Skin of body (tissue), 2 donors: Measurements from ENCODE around the gene PAX9. TPM values are rescaled to one million over a fixed set of nuclear protein-coding genes. Genes with fewer than 3 reads are reported as not detected.

ENCODE experiments used
- DNase-seq: peaks from one replicate; lab custom pipeline; 2025; lab: John Stamatoyannopoulos, UW
- total RNA-seq: library from RNA; depleted of rRNA; stranded (reverse); fragments of >200 nt; gene quantifications from one replicate; pipeline ENCODE4 v1.2.3, GENCODE V29; 2014

The PAX9 gene
- total RNA-seq, 1 donor from 2014 or later = 2.8 TPM

DNA sequence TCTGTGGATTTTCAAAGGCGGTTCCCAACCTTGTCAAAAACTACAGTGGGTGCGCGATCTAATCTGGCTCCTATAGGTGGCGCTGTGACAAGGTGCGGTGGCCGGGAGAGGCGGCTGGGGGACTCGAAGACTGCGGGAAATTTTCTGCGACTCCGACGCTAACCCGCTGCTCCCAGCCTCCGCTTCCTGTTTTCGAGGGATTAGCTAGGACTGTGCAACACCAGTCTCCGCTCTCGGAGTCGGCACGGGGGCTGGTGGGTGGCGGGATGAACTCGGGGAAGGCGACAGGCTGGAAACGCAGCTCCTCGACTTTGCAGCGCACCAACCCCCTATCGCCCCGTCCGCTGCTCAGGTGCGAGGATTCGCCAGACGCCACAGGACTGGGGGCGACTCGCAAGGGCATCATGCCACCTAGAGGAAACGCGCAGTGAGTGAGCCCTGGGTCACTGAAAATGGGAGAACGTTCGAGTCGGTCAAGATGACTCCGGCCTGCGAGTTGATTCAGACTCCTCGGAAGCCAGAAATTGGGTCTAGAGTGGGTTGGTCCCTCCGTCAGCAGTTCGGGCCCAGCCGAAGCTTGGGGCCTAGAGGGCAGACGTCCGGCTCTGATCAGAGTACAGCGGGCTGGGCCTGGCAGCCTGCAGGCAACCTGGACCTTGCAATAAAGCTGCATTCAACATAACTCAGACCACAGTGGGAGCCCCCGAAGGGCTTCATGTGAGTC is 5.5 kb upstream of the PAX9 start:
- no peak for DNase-seq

DNA sequence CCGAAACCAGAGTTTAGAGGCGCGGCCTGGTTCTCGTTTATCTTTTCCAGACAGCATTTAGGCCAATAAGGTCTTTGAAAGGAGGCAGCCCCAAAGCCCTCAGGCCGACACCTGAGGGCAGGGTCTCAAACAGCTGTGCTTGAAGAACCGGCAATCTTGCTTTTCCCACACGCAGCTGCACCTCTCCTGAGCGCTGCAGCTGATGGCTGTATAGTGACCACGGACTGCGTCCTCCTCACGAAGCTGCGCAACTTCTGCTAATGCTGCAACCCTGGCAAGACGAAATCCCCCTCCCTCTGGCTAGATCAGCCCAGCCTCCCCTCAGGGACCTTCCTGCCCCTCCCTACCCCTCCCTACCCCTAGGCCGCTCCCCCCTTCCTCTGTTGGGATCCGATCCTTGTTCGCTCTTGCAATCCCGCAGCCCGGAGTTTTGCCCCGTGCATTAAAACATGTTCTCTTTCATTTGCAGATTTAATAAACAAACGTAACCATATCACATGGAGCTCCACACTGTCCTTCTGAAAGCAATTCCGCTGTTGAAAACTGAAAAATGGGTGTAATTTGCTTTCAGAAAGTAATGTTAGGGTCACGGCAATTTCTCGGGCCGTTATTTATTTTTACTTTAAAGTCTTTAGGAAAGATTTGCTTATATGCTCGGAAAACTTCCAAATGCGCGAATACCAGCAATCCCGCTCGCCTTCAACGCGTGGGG is 4.8 kb upstream of the PAX9 start:
- no peak for DNase-seq

DNA sequence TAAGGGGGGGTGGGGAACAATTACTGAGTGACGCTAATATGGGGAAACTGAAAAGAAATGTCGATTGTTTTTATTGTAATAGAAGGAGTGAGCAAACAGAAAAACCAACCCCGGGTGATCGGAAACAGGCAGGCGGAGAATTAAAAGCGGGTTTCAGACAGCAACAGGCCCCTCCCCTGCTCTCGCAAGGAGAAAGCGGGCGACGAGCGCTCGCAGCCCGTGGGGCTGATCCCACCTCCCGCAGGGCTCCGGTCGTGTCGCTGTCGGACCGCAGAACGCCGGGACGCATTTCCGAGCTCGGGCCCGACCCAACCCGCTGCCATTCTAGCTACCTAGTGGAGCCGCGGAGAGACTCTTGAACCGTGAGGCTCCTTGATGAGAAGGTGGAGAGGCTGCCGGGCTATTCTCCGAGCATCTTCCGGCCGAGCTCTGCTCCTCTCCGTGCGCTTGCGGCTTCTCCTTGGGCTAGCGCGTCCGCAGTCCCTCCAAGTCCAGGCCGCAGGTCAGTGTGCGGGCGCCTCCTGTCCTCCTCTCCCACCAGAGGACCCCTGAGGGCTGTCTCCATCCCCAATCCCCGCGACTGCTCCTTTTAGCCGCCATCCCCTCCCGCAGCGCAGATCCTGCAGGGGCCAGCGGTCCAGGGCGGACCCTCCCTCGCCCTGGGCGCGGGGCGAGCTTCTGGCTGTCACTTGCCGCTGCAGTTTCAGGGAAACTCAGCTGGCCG is 4.1 kb upstream of the PAX9 start:
- no peak for DNase-seq

DNA sequence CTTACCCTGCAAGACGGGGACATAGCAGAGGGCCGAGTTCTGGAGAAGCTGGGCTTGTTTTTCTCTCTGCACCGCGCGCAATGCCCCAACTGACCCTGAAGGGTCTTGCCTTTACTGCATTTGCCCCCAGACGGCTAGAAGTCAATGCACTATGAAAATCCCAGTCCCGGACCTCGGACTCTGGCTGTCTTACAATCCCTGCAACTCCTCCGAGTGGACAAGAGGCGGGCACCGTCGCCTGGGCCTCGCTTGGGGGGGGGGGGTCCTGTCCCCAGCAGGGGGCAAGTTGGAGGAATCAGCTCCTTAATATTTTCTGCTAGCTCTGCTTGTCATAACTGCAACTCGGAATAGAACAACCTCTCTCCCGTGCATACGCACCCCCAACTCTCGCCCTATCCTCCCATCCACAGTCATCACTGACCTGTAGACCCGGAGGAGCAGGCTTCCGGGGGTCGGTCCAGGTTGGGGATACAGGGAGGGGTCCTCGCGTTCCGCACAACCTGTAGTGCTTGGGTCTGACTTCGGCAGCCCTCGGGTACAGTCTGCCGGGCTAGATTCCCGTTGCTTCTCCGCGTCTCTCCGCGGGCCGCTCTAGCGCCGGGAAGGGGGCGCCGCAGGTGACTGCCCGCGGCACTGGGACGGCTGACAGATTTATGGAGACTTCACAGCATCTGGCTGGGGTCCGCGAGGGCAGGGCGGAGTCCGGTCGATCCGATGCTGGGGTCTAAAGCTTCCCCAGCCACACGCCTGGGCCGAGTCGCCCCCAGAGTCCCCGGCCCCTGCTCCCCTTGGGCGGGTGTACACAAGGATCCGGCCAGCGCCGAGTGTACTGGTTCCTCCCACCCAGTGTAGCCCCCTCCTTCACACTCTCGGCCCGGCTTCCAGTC is 3.3 kb upstream of the PAX9 start:
- DNase-seq = no peak

DNA sequence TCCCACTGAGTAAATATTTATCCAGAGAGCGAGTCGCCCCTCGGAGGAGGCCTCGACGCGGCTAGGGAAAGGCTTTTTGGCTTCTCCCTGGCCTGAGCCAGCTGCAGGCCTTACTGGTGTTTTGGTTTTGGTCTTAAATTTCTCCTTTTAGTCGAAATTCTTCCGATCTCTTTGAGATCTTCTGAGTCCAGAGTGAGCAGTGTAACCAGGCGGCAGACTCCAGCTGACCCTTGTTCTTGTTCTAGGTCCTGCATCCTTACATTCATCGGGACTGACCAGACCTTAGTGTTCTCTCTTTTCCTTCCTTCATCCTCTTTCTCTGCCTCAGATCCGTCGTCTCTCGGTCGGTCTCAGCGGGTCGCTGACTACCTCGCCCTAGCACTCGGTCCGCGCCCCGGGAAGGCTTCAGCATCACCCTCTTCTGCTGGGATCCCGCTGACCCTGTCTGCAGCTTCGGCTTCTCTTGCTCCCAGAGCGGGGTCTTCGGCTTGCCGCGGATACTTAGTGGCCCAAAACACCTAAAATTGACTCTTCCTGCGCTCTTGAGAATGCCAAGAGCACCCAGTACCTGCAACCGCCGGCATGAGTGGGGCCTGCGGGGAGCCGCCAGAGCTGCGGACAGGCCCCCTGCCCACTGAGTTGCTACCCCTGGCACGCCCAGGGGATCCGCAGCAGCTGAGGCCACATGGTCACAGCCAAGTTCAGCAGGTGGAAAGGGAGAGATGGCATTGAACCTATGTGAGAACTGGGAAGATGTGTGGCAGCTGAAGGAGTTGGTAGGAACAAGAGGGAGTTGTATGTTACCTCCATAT is 2.4 kb upstream of the PAX9 start:
- no peak for DNase-seq

DNA sequence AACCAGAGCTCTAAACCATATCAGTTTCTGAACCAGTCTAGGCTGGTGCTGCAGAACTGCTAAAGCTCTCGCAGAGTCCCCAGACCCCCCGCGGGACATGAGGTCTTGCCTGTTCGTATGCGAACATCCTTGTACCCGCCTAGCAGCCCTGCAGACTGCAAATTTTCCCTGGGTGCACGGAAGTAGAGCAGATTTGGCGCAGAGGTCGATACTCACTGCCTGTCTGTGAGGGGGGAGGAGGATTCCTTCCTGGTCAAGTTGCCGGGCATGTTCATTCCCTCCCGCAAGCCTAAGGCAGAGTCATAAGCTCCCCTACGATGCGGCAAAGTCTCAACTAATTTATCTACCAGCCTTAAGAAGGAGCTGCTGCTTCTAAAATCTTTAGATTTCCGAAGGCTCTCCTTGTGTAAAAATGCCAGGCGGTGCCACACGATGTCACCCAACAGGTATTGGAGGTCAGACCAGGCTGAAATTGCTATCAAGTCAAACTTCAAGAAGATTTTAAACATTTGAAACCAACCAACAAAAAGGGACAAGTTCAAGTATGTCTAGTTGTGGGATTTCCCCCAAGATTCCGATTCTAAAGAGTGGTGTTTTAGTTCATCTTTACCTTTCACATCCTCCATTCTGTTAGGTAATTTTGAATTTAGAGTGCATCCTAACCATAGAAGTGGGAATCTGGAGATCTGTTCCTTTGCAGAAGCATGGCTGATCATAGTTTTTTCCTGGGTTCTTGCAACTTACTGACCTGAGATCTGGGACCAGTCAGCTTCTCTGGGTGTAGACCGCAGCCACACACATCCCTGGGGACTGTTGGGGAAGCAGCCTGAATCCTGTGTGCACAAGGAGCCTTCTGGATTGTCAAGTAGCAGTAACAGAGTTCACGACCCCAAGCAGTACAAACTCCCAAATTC is 1.6 kb upstream of the PAX9 start:
- DNase-seq = no peak

DNA sequence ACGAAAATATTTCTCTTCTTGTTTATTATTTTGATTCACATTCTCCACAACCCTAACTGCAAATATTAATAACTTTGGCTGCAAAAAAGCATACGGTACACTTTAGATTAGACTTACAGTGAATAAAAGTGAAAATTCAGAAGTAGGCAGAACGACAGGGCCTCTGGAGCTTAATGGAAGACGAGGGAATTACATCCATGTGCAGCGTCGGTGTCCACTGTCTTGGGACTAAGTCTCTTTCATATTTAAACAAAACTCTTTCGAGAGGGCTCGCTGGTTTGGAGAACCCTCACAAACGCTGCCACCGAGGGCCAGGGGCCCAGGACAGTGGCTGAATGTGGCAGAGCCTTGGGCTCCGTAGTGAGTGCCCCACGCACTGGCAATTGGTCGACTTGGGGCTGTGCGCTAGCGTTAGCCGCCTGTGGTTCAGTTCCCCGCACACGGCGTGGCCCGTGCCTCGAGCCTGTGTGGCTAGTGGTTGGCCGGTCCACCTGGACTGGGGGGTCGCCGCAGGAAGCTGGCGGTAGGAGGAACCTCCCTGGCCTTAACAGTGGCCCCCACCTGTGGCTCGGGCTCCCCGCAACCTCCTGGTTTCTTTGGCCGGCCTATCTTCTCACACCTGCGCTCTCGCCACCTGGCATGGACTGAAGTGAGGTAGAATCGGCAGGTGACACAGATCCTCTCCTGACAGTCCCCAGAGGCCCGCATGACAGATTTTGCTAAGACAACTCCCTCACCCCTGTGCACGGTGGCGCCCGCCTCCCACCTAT is 739 bp upstream of the PAX9 start:
- DNase-seq = no peak

DNA sequence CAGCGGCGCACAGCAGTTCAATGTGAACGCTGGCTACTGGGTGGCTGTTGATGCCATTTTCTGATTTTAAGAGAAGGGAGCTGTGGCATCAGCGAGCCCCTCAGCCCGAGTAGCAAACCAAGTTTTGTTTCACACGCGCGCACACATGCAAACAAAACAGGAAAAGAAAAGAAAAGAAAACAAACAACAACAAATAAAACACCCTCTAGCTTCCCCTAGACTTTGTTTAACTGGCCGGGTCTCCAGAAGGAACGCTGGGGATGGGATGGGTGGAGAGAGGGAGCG is 540 bp downstream of the PAX9 start:
- no peak for DNase-seq

DNA sequence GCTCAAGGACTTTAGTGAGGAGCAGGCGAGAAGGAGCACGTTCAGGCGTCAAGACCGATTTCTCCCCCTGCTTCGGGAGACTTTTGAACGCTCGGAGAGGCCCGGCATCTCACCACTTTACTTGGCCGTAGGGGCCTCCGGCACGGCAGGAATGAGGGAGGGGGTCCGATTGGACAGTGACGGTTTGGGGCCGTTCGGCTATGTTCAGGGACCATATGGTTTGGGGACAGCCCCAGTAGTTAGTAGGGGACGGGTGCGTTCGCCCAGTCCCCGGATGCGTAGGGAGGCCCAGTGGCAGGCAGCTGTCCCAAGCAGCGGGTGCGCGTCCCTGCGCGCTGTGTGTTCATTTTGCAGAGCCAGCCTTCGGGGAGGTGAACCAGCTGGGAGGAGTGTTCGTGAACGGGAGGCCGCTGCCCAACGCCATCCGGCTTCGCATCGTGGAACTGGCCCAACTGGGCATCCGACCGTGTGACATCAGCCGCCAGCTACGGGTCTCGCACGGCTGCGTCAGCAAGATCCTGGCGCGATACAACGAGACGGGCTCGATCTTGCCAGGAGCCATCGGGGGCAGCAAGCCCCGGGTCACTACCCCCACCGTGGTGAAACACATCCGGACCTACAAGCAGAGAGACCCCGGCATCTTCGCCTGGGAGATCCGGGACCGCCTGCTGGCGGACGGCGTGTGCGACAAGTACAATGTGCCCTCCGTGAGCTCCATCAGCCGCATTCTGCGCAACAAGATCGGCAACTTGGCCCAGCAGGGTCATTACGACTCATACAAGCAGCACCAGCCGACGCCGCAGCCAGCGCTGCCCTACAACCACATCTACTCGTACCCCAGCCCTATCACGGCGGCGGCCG is 1.1 kb downstream of the PAX9 start:
- peak; percentile 1 for DNase-seq

DNA sequence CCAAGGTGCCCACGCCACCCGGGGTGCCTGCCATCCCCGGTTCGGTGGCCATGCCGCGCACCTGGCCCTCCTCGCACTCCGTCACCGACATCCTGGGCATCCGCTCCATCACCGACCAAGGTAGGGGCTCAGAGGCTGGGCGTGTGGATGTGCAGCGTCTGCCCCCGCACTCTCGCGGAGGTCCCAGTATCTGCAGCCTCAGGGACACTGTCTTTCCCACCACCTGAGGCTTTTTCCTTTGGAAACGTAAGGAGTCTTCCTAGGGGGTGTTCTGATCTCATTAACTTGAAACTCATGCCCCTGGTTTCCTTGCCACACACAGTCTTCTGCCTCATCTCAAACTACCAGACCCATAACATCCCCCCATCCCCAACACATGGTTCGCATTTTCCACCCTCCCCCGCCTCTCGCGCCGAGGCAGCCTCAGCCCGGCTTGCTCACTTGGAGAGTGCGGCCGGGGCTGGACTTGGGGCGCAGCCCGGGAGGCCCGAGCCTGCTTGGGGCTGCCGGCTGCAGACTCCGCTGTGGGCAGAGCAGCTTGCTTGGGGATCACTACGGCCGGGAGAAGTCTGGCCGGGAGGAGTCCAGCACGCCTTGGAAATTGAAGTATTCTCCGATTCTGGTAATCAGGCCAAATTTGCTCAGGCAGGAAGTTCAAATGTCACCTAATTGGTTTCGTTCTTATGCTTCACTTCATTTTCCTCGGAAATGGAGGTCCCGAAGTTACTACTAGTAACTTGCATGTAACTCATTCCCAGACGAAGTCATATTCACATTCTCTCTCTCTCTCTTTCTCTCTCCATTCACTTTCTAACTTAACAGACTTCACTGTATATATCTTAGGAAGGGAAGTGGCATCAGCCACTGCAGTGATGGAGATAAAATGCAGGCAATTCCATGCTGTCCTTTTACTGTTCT is 2.0 kb downstream of the PAX9 start:
- DNase-seq = no peak

DNA sequence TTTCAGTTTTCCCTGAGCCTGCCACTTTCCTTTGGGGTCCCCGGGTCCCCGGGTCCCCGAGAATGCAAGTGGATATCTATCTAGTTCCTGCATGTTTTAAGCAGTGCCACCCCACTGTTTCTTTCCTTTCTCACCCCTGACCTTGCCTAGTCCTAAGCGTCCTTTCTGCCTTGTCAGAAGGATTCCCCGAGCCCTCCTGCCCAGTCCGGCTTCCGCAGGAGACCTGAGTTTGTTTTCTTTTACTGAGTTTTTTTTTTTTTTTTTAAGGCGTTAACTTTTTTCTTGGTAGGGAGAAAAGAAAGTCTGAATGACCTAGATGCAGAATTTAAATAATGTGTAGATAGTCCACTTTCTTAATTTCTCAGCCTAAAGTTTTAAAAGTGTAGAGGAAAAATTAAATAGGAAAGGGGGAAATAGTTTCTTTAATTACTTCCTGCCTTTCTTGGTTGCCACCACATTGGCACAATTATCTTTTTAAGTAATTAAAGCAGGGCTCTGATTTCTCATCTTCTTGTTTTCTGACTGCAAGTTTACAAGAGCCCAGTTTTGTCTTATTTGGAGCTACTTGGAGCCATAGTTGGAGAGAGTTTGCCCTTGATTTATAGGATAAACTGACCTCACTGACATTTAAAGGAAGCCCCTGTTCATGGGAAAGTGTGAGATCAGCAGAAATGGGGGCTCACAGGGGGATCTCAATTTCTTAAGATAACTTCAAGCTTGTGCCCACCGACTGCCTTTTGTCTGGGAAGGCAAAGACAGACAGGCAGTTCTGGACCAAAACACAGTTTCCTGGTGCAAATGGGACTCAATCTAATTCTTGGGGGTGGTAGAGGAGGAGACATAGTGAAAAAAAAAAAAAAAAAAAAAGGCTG is 2.9 kb downstream of the PAX9 start:
- DNase-seq = no peak

DNA sequence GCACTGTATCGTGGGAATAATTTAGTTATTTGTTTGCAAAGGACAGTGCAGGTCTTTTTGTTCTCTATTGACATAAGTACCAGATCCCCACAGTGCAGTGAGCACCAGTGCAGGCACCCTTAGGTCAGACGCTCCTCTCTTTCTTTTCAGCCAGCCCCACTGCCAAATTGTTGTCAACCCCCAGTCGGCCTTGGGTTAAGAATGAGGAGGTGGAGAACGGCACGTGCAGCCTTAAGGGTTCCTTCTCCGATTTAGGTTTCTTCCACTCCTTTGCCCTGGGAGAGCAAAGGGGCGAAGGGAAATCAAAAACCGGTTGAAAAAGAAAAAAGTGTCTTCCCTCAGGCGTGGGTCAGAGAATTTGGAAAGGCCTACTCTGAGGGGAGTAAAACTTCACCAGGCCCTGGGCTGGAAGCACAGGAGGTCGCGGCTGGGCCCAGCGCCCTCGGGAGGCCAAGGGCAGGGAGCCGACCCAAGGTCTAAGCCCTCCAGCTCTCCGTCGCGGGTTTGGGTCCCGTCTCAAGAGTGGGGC is 4.3 kb downstream of the PAX9 start:
- no peak for DNase-seq

DNA sequence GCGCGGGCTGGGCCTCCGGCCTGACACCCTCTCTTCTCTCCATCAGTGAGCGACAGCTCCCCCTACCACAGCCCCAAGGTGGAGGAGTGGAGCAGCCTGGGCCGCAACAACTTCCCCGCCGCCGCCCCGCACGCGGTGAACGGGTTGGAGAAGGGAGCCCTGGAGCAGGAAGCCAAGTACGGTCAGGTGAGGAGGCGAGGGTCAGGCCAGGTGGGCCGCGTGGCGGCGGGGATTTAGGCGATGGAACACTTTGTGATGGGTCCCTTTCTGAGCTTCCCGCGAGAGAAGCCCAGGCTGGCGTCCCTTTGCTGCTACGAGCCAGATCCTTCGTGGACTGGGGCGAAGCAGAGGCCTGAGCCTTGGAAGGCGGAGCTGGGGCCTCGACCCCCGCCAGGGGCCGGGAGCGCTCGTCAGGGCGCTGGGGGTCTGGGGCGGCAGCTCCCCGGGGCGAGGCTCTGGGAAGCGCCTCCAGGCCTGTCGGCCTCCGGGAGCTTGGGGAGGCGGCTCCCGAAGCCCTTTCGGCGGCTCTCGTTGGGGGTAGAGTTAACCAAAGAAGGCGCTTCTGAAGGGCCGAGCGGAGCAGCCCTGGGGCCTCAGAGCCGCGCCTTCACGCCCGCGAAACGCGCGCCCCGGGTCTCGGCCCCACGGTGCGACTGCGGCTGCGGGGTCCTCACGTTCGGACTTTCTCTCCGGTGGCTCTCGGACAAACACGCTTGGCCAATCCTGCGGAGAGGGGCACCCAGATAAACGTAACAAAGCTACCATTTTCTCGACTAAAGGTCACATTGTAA is 5.0 kb downstream of the PAX9 start:
- DNase-seq = no peak

DNA sequence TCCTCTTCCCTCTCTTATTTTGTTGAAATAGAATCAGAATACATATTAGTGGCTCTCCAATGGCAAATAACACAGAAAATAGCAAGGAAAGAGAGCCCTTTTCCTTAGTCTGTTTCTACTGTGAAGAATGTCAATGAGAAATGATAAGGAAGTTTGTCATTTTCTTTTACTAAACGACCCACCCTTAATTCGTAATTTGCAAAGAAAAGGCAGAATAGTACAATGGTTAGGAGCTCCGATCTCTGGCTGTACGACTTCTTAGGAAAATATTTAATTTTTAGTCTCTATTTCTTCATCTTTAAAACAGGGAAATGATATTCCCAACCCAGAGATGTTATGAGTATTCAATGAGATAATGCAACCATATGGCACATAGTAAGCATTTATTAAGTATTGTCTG is 6.0 kb downstream of the PAX9 start:
- DNase-seq = no peak

DNA sequence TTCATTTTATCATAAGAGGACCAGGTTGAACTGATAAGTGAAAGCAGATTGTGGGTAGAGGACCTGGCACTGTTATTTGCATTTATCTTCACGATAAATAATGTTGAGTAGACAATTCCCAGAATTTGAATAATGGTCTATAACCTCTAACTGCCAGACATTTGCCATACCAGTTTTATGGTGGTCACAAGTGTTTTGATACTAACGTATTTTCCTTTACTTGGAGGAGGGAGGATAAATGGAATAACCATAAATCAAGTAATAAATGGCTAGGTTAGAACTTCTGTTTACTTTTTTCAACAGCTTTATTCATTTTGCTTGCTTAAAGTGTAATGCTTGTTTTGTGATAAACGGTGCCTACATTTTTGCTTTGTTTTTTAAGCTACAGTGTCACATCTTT is 9.5 kb downstream of the PAX9 start:
- no peak for DNase-seq
